HuH-7 (cell line): Measurements from ENCODE around the gene BTF3L4.
"Not testable (repeated sequence)": the region's sequence is repeated elsewhere in the genome, so short reads cannot be mapped to it uniquely, and the experiment has no call there.

Experiments
- DNase-seq: peaks from one replicate; pipeline ENCODE4 v3.0.0; 2011; ENCODE audit warnings: low spot score

BTF3L4 gene

GRCh38 chr1:52055066-52055865, 829 bp upstream of the BTF3L4 start, which contains the start of gene TXNDC12:
Gene TXNDC12 (minus strand): TSS chr1:52055191. CDS start chr1:52055096, 95 bp downstream.
- peak; percentile 85 for DNase-seq

GRCh38 chr1:52055866-52056162, 281 bp upstream of the BTF3L4 start:
- no peak for DNase-seq

GRCh38 chr1:52056937-52057231, 789 bp downstream of the BTF3L4 start:
- DNase-seq, result no peak

GRCh38 chr1:52057255-52057654, 1.2 kb downstream of the BTF3L4 start:
- no peak for DNase-seq

- no peak for DNase-seq
These were observed 1.9 kb downstream of the BTF3L4 start for GRCh38 chr1:52057876-52058415.

GRCh38 chr1:52059321-52059720, 3.2 kb downstream of the BTF3L4 start:
- no peak for DNase-seq

GRCh38 chr1:52059888-52060287, 3.8 kb downstream of the BTF3L4 start:
- DNase-seq, result no peak

GRCh38 chr1:52060822-52061221, 4.7 kb downstream of the BTF3L4 start:
- no peak for DNase-seq

- no peak for DNase-seq
These were observed 7.1 kb downstream of the BTF3L4 start for GRCh38 chr1:52063192-52063591.

- DNase-seq, result no peak
These were observed 14.6 kb downstream of the BTF3L4 start for GRCh38 chr1:52070704-52071103.

GRCh38 chr1:52072291-52072690, 16.2 kb downstream of the BTF3L4 start:
- DNase-seq, result no peak

- not testable (repeated sequence) for DNase-seq
These were observed 21.2 kb downstream of the BTF3L4 start for GRCh38 chr1:52077277-52077676.

GRCh38 chr1:52080014-52080415, 23.9 kb downstream of the BTF3L4 start:
- peak; percentile 27 for DNase-seq

GRCh38 chr1:52087892-52088291, 31.8 kb downstream of the BTF3L4 start:
- DNase-seq, result not testable (repeated sequence)

GRCh38 chr1:52094300-52094699, 38.2 kb downstream of the BTF3L4 start:
- not testable (repeated sequence) for DNase-seq

GRCh38 chr1:52096216-52096615, 40.1 kb downstream of the BTF3L4 start:
- no peak for DNase-seq

- DNase-seq, result peak; percentile 11
These were observed 42.2 kb downstream of the BTF3L4 start for GRCh38 chr1:52098139-52098871.

GRCh38 chr1:52102336-52103013, 46.4 kb downstream of the BTF3L4 start:
- DNase-seq, result no peak

GRCh38 chr1:52111492-52111891, 55.4 kb downstream of the BTF3L4 start:
- no peak for DNase-seq

GRCh38 chr1:52112489-52112888, 56.4 kb downstream of the BTF3L4 start:
- DNase-seq, result no peak

GRCh38 chr1:52119301-52120079, 63.4 kb downstream of the BTF3L4 start:
- DNase-seq, result no peak

GRCh38 chr1:52122384-52122783, 66.3 kb downstream of the BTF3L4 start:
- no peak for DNase-seq
